GM12878 (cell line): ENCODE results near the gene LSM14A. TPM values are rescaled to one million over a fixed set of nuclear protein-coding genes. Genes with fewer than 3 reads are reported as not detected.

ENCODE experiments used
- ATAC-seq: fragments of 200-7000 bp; cut with Tn5 transposase; 3 replicates; pipeline ENCODE4 v1.9.1; 2020; ENCODE audit warnings: mild to moderate bottlenecking, moderate library complexity
- BruUV-seq: library from RNA; stranded (reverse); fragments of 400-500 nt; replicated peaks from 2 replicates; lab custom pipeline; 2021; lab: Mats Ljungman, UMichigan
- CTCF ChIA-PET: fragments of 300-600 bp; sonication (Branson Sonifier 250); formaldehyde crosslinking; extraction: SDS; loops from one replicate; lab custom pipeline; 2021; ENCODE audit warnings: inconsistent platforms; lab: Yijun Ruan, JAX
- POLR2A ChIA-PET: fragments of 350-600 bp; formaldehyde crosslinking; extraction: SDS; loops from one replicate; lab custom pipeline; 2021; ENCODE audit warnings: inconsistent platforms; lab: Charles Lee
- RAD21 ChIA-PET: fragments of 300-600 bp; sonication (Branson Sonifier 250); formaldehyde crosslinking; loops from one replicate; lab custom pipeline; 2023; ENCODE audit warnings: antibody characterized with exemption; ENCODE audit not compliant: unreplicated experiment; lab: Charles Lee
- SMC1A ChIA-PET: fragments of 300-600 bp; sonication (Branson Sonifier 250); formaldehyde crosslinking; loops from one replicate; lab custom pipeline; 2023; ENCODE audit not compliant: unreplicated experiment, uncharacterized antibody; lab: Charles Lee
- DNase-seq: peaks from one replicate; pipeline ENCODE4 v3.0.0-alpha.2; 2011; ENCODE audit warnings: low read depth, low spot score
- FAIRE-seq: peaks from 3 replicates; lab custom pipeline; 2011; peaks lifted over from hg19 to GRCh38; lab: Jason Lieb, UNC
- H2AFZ ChIP-seq: 2 replicates; pipeline ENCODE4 v1.6.0; 2011; ENCODE audit warnings: low read depth, low read length, control low read depth; ENCODE audit not compliant: control insufficient read depth
- H3K27ac ChIP-seq: 2 replicates; pipeline ENCODE4 v1.5.1; 2011; ENCODE audit warnings: control low read depth; ENCODE audit not compliant: control insufficient read depth, insufficient read depth
- H3K27me3 ChIP-seq, 2 experiments: replicated peaks in 1 of 2; 2 replicates each; pipeline versions ENCODE4 v1.6.0 to v1.6.1; 2011; ENCODE audit warnings: low read length in 1 of 2; ENCODE audit not compliant: control insufficient read depth in 2 of 2, insufficient read depth in 2 of 2
- H3K36me3 ChIP-seq, 2 experiments: 2 replicates each; pipeline ENCODE4 v1.5.1; 2011; ENCODE audit warnings: low read length in 1 of 2; ENCODE audit not compliant: control insufficient read depth in 2 of 2, insufficient read depth in 2 of 2
- H3K4me1 ChIP-seq: 2 replicates; pipeline ENCODE4 v1.6.1; 2011; ENCODE audit warnings: mild to moderate bottlenecking, low read length, moderate library complexity, mixed read lengths; ENCODE audit not compliant: control insufficient read depth, insufficient read depth
- H3K4me2 ChIP-seq: 2 replicates; pipeline ENCODE4 v1.6.0; 2011; ENCODE audit warnings: control low read depth; ENCODE audit not compliant: control insufficient read depth, insufficient read depth
- H3K4me3 ChIP-seq: fragments of 200-600 bp; sonication (generic); 2 replicates; pipeline ENCODE4 v1.5.1; 2016
- H3K79me2 ChIP-seq: 2 replicates; pipeline ENCODE4 v1.6.0; 2011; ENCODE audit warnings: low read length; ENCODE audit not compliant: control insufficient read depth, insufficient read depth
- H3K9ac ChIP-seq: 2 replicates; pipeline ENCODE4 v1.8.0; 2011; ENCODE audit warnings: low read length, control low read depth, mixed read lengths; ENCODE audit not compliant: control insufficient read depth, insufficient read depth
- H3K9me3 ChIP-seq: replicated peaks from 3 replicates; pipeline ENCODE4 v1.5.1; 2011; ENCODE audit warnings: mild to moderate bottlenecking, low read length; ENCODE audit not compliant: control insufficient read depth, insufficient read depth
- H4K20me1 ChIP-seq: 2 replicates; pipeline ENCODE4 v1.6.0; 2011; ENCODE audit not compliant: control insufficient read depth, insufficient read depth
- BCL3 ChIP-seq: IDR thresholded peaks from 2 replicates; pipeline ENCODE4 v1.6.1; 2011; ENCODE audit warnings: borderline replicate concordance, low read depth, mild to moderate bottlenecking, moderate library complexity, low read length; ENCODE audit not compliant: insufficient read depth, poor library complexity, severe bottlenecking
- CTCF ChIP-seq, 3 experiments: IDR thresholded peaks in 2 of 3; conservative IDR thresholded peaks in 1 of 3; 2 replicates each; pipeline ENCODE4 v1.5.1; 2011; ENCODE audit warnings: low read depth in 3 of 3, low read length in 3 of 3, mild to moderate bottlenecking in 3 of 3, control low read depth in 2 of 3, moderate library complexity in 2 of 3, inconsistent platforms in 1 of 3, mixed read lengths in 1 of 3; ENCODE audit not compliant: control insufficient read depth in 2 of 3, insufficient read depth in 1 of 3; ENCODE audit errors: extremely low read depth in 1 of 3
- LARP7 ChIP-seq: fragments of 450-650 bp; IDR thresholded peaks from 2 replicates; pipeline ENCODE4 v1.6.1; 2017; ENCODE audit warnings: mild to moderate bottlenecking
- NFYB ChIP-seq: IDR thresholded peaks from 2 replicates; pipeline ENCODE4 v1.6.1; 2011; ENCODE audit warnings: low read depth, mild to moderate bottlenecking, low read length, improper control_type of control experiment, moderate library complexity; ENCODE audit not compliant: insufficient read depth
- PAX5 ChIP-seq: IDR thresholded peaks from 2 replicates; pipeline ENCODE4 v1.6.1; 2011; ENCODE audit warnings: low read depth, low read length, borderline replicate concordance
- POU2F2 ChIP-seq: IDR thresholded peaks from 3 replicates; pipeline ENCODE4 v1.6.1; 2011; ENCODE audit warnings: low read depth, mild to moderate bottlenecking, low read length, borderline replicate concordance
- SKIL ChIP-seq: fragments of 450-650 bp; IDR thresholded peaks from 2 replicates; pipeline ENCODE4 v1.6.1; 2017; ENCODE audit warnings: mild to moderate bottlenecking, low read depth, inconsistent platforms; ENCODE audit not compliant: poor library complexity, severe bottlenecking
- SMC3 ChIP-seq: IDR thresholded peaks from 2 replicates; pipeline ENCODE4 v1.6.1; 2011; ENCODE audit warnings: low read length, improper control_type of control experiment, borderline replicate concordance
- SREBF2 ChIP-seq: IDR thresholded peaks from 2 replicates; pipeline ENCODE4 v1.6.1; 2012; ENCODE audit warnings: mild to moderate bottlenecking, low read length
- TARDBP ChIP-seq: IDR thresholded peaks from 2 replicates; pipeline ENCODE4 v1.6.1; 2016; ENCODE audit warnings: borderline replicate concordance
- ZBTB40 ChIP-seq: fragments of 450-650 bp; IDR thresholded peaks from 2 replicates; pipeline ENCODE4 v1.6.1; 2016; ENCODE audit warnings: mild to moderate bottlenecking, moderate library complexity, borderline replicate concordance
- ZSCAN29 ChIP-seq: fragments of 450-650 bp; IDR thresholded peaks from 2 replicates; pipeline ENCODE4 v1.6.1; 2017; ENCODE audit warnings: mild to moderate bottlenecking, moderate library complexity
- ZZZ3 ChIP-seq: IDR thresholded peaks from 2 replicates; pipeline ENCODE4 v1.6.1; 2011; ENCODE audit warnings: low read depth; ENCODE audit not compliant: control insufficient read depth, insufficient read length
- in situ Hi-C: fragments of 300-500 bp; cut with MboI; formaldehyde crosslinking; loops from 9 replicates; pipeline ENCODE4 v1.14.3; 2018; ENCODE audit warnings: mixed read lengths
- intact Hi-C: fragments of 100-400 bp; cut with micrococcal nuclease; formaldehyde crosslinking; loops from one replicate; pipeline ENCODE4 v1.14.2; 2022; ENCODE audit not compliant: unreplicated experiment
- polyA plus RNA-seq, 11 experiments: library from polyadenylated mRNA; depleted of rRNA in 4 of 11; unstranded in 6 of 11; stranded (reverse) in 5 of 11; fragments of >200 nt; fragmentation: Nextera tagmentation in 4 of 11; fragmentation: Illumina TruSeq in 1 of 11; extraction: Ambion mirVana in 4 of 11; extraction: Trizol in 1 of 11; gene quantifications; 1 replicate in 1 of 11; 2 replicates in 10 of 11; pipeline versions ENCODE4 v1.2.1 to v1.2.3, GENCODE V29; 2011 to 2016; ENCODE audit warnings: inconsistent platforms in 2 of 11, missing spikeins in 2 of 11, low read depth in 1 of 11
- total RNA-seq, 4 experiments: library from RNA; depleted of rRNA in 3 of 4; stranded (reverse); fragments of >200 nt in 3 of 4; fragmentation: Illumina TruSeq in 1 of 4; extraction: Trizol in 1 of 4; gene quantifications; 2 replicates each; pipeline versions ENCODE4 v1.2.1 to v1.2.3, GENCODE V29; 2013 to 2021

LSM14A gene
- total and polyA plus RNA-seq, 10 of the 15 experiments (the other 5 are each of a cell fraction or from before 2014, with no cell fraction given): 21.9 to 193 (median 89.4) TPM

GRCh38 chr19:34131100-34131499 is 41.2 kb upstream of the LSM14A start:
- FAIRE-seq (no peak), ATAC-seq (no peak)
- Histone ChIP-seq H3K36me3 (no peaks in the 10 kb centered on the region), H3K4me1 (no peaks in the 10 kb centered on the region), H3K4me2 (no peak overlapping the region)
- CTCF ChIA-PET: interaction anchor here (0.6 kb wide), 1 partner anchor 11 kb away, joined by 3 read pairs; no protein-coding TSS in a partner anchor
- TF ChIP-seq POU2F2 (no peak), ZBTB40 (no peak), SKIL (no peak), SREBF2 (no peak), LARP7 (no peak), SMC3 (no peak), TARDBP (no peak), ZSCAN29 (no peak), PAX5 (no peak), NFYB (no peak), BCL3 (no peak), ZZZ3 (no peak), CTCF (IDR thresholded peaks at IDR 0.05 in 2 of 3, conservative IDR thresholded peaks at IDR 0.05 in 1 of 3; ENCODE audit: control insufficient read depth in 2 of 3, extremely low read depth in 1 of 3, insufficient read depth in 1 of 3, low read depth in 3 of 3, low read length in 3 of 3) (no peak)
- TF ChIP-seq, all 136 proteins: peak for 0
- no peak overlapping the region for H3K9ac ChIP-seq
- SMC1A ChIA-PET: interaction anchor here (0.8 kb wide), 1 partner anchor 11 kb away, joined by 3 read pairs; no protein-coding TSS in a partner anchor
- H3K9me3 ChIP-seq: no peaks in the 10 kb centered on the region
- POLR2A ChIA-PET: interaction anchor here (0.6 kb wide), 1 partner anchor 105 kb away, joined by 3 read pairs; no protein-coding TSS in a partner anchor
- H3K27me3 ChIP-seq: no peaks in the 10 kb centered on the region
- BruUV-seq: no TSS peak
- no peaks in the 10 kb centered on the region for H4K20me1 ChIP-seq
- H3K4me3 ChIP-seq: no peak overlapping the region
- no peaks in the 10 kb centered on the region for H3K79me2 ChIP-seq
- H3K27ac ChIP-seq: no peak overlapping the region
- RAD21 ChIA-PET: no interaction called here
- intact Hi-C loops (no loop called here), in situ Hi-C loops (no loop called here)
- H2AFZ ChIP-seq: no peak overlapping the region
- no peak for DNase-seq
